Measurements from ENCODE around the gene PCDH12. TPM values are rescaled to one million over a fixed set of nuclear protein-coding genes. Genes with fewer than 3 reads are reported as not detected.

The PCDH12 gene
- polyA plus RNA-seq, 1 donor from 2014 or later = not detected

- H3K4me3 ChIP-seq (ENCODE audit: low read length) = no peak overlapping the region
- H3K27ac ChIP-seq (ENCODE audit: low read length) = no peak overlapping the region
- H3K79me2 ChIP-seq (replicated peaks; ENCODE audit: insufficient read depth, low read length) = no peaks in the 10 kb centered on the region
- no peak overlapping the region for H3K4me2 ChIP-seq (ENCODE audit: low read length)
- no peaks in the 10 kb centered on the region for H3K9me3 ChIP-seq (ENCODE audit: low read length)
- H2AFZ ChIP-seq (ENCODE audit: low read depth, low read length) = no peak overlapping the region
- H3K27me3 ChIP-seq (ENCODE audit: insufficient read depth, low read depth, low read length) = no peaks in the 10 kb centered on the region
- no peaks in the 10 kb centered on the region for H3K36me3 ChIP-seq (ENCODE audit: insufficient read depth, low read length)
- H3K9ac ChIP-seq (ENCODE audit: low read length) = no peak overlapping the region
- H4K20me1 ChIP-seq (ENCODE audit: insufficient read depth) = no peaks in the 10 kb centered on the region
- no peaks in the 10 kb centered on the region for H3F3A ChIP-seq (ENCODE audit: insufficient read depth, low read length, poor library complexity, severe bottlenecking)
- TF ChIP-seq MXI1 (conservative IDR thresholded peaks at IDR 0.05; ENCODE audit: poor library complexity, severe bottlenecking) (no peak), RAD21 (conservative IDR thresholded peaks at IDR 0.05) (no peak), SMC3 (conservative IDR thresholded peaks at IDR 0.05; ENCODE audit: poor library complexity) (no peak), TAF1 (IDR thresholded peaks at IDR 0.05; ENCODE audit: low read depth) (no peak), EZH2 (IDR thresholded peaks at IDR 0.05; ENCODE audit: borderline replicate concordance, insufficient read depth, low read length, poor library complexity, severe bottlenecking) (no peak), REST (IDR thresholded peaks at IDR 0.05; ENCODE audit: borderline replicate concordance) (no peak), CTCF (IDR thresholded peaks at IDR 0.05; ENCODE audit: poor library complexity, severe bottlenecking) (no peak), EP300 (conservative IDR thresholded peaks at IDR 0.05; ENCODE audit: poor library complexity, severe bottlenecking) (no peak), POLR2AphosphoS5 (IDR thresholded peaks at IDR 0.05) (no peak)
- H3K9me2 ChIP-seq (ENCODE audit: insufficient read depth, low read length) = no peaks in the 10 kb centered on the region
Observed at GRCh38 chr5:141945511-141946051, 12.4 kb downstream of the PCDH12 start.

GRCh38 chr5:141944076-141944475 lies 13.9 kb downstream of the PCDH12 start:
- Histone ChIP-seq H3K9me3 (ENCODE audit: low read length) (no peaks in the 10 kb centered on the region), H3K27me3 (ENCODE audit: insufficient read depth, low read depth, low read length) (no peaks in the 10 kb centered on the region), H2AFZ (ENCODE audit: low read depth, low read length) (no peak overlapping the region), H3K4me2 (ENCODE audit: low read length) (no peak overlapping the region), H3K27ac (ENCODE audit: low read length) (no peak overlapping the region), H3K36me3 (ENCODE audit: insufficient read depth, low read length) (no peaks in the 10 kb centered on the region), H3K79me2 (replicated peaks; ENCODE audit: insufficient read depth, low read length) (no peaks in the 10 kb centered on the region), H3K9me2 (ENCODE audit: insufficient read depth, low read length) (no peaks in the 10 kb centered on the region), H3F3A (ENCODE audit: insufficient read depth, low read length, poor library complexity, severe bottlenecking) (no peaks in the 10 kb centered on the region), H3K4me3 (ENCODE audit: low read length) (no peak overlapping the region), H3K9ac (ENCODE audit: low read length) (no peak overlapping the region), H4K20me1 (ENCODE audit: insufficient read depth) (no peaks in the 10 kb centered on the region)
- TF ChIP-seq RAD21 (conservative IDR thresholded peaks at IDR 0.05) (no peak), CTCF (IDR thresholded peaks at IDR 0.05; ENCODE audit: poor library complexity, severe bottlenecking) (no peak), POLR2AphosphoS5 (IDR thresholded peaks at IDR 0.05) (no peak), TAF1 (IDR thresholded peaks at IDR 0.05; ENCODE audit: low read depth) (no peak), SMC3 (conservative IDR thresholded peaks at IDR 0.05; ENCODE audit: poor library complexity) (no peak), MXI1 (conservative IDR thresholded peaks at IDR 0.05; ENCODE audit: poor library complexity, severe bottlenecking) (no peak), EZH2 (IDR thresholded peaks at IDR 0.05; ENCODE audit: borderline replicate concordance, insufficient read depth, low read length, poor library complexity, severe bottlenecking) (no peak), REST (IDR thresholded peaks at IDR 0.05; ENCODE audit: borderline replicate concordance) (no peak), EP300 (conservative IDR thresholded peaks at IDR 0.05; ENCODE audit: poor library complexity, severe bottlenecking) (no peak)

Data from neural cell (in vitro differentiated cells).